ENCODE measurements around the gene F10.

DNA sequence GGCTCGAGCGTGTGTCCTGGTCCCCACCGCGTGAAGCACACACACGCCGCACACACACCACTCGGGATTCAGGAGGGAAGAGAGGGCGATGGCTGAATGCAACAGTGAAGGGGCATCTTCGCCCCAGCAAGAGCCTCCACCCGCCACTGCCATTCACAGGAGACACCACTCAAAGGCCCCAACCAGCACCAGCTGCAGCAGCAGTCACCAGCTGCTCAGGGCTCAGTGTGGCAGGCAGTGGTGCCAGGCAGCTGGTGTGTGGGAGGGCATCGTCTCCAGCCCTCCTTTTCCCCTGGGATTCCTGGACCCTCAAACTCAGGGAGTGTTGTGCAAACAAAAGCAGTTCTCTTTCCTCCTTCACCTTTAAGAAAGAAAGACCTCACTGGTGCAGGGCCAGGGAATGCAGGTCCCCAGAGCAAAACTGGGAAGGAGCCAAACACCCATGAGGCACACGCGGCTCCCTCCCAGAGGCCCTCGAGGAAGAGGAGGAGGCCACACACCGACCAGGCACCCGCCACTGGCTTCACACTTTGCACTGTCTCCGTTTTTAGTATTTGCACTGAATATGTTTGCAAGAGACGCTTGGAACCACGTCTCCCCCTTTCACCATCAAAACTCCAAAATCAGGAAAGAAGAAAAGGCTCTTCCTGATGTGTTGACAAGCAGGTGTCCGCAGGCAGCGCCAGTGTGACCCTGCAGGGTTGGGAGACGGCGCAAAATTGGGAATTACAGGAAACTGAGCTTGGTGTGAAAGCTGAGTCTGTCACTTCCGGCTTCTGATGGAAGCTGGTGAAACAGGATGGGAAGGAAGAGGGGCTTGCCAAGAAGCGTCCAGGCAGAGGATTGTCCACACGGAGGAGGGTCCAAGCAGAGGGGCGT is 43.5 kb upstream of the F10 start:
- TF ChIP-seq, protein P1, sequence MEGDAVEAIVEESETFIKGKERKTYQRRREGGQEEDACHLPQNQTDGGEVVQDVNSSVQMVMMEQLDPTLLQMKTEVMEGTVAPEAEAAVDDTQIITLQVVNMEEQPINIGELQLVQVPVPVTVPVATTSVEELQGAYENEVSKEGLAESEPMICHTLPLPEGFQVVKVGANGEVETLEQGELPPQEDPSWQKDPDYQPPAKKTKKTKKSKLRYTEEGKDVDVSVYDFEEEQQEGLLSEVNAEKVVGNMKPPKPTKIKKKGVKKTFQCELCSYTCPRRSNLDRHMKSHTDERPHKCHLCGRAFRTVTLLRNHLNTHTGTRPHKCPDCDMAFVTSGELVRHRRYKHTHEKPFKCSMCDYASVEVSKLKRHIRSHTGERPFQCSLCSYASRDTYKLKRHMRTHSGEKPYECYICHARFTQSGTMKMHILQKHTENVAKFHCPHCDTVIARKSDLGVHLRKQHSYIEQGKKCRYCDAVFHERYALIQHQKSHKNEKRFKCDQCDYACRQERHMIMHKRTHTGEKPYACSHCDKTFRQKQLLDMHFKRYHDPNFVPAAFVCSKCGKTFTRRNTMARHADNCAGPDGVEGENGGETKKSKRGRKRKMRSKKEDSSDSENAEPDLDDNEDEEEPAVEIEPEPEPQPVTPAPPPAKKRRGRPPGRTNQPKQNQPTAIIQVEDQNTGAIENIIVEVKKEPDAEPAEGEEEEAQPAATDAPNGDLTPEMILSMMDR (conservative IDR thresholded peaks at IDR 0.05; ENCODE audit: low read depth, low read length), result no peak
- TF ChIP-seq EZH2 (IDR thresholded peaks at IDR 0.05; ENCODE audit: borderline replicate concordance, low read depth, low read length, poor library complexity, severe bottlenecking), result no peak

Measured in A673 (cell line).